BE2C (cell line): Measurements from ENCODE around the gene MYMX.

Experiments
- DNase-seq: peaks from one replicate; pipeline ENCODE4 v3.0.0-alpha.2; 2020
- H3K27me3 ChIP-seq: fragments of 250-450 bp; sonication (Bioruptor Pico); 2 replicates; pipeline ENCODE4 v1.5.1; 2020; ENCODE audit warnings: mild to moderate bottlenecking
- H3K36me3 ChIP-seq: fragments of 250-450 bp; sonication (Bioruptor Pico); 2 replicates; pipeline ENCODE4 v1.5.1; 2020; ENCODE audit warnings: mild to moderate bottlenecking
- H3K4me1 ChIP-seq: fragments of 250-450 bp; sonication (Bioruptor Pico); 2 replicates; pipeline ENCODE4 v1.5.1; 2020
- H3K4me3 ChIP-seq: 2 replicates; pipeline ENCODE4 v1.5.1; 2011; ENCODE audit warnings: low read depth, low read length
- H3K9me3 ChIP-seq: fragments of 250-450 bp; sonication (Bioruptor Pico); 2 replicates; pipeline ENCODE4 v1.5.1; 2020
- CTCF ChIP-seq: IDR thresholded peaks from 2 replicates; pipeline ENCODE4 v1.5.1; 2012; ENCODE audit warnings: mild to moderate bottlenecking, low read depth, low read length

The MYMX gene

GRCh38 chr6:44262467-44263353, 46.0 kb downstream of the MYMX start:
- peaks cover 6% of the 10 kb centered on the region for H3K36me3 ChIP-seq
- no peaks in the 10 kb centered on the region for H3K9me3 ChIP-seq
- no peaks in the 10 kb centered on the region for H3K4me1 ChIP-seq
- no peak for TF ChIP-seq CTCF
- H3K27me3 ChIP-seq: no peaks in the 10 kb centered on the region
- DNase-seq: no peak
- H3K4me3 ChIP-seq: peak overlapping the region; percentile 7; the same call in 1 of the 2 replicates

GRCh38 chr6:44263354-44264100, 46.8 kb downstream of the MYMX start:
- H3K4me1 ChIP-seq: no peaks in the 10 kb centered on the region

DNA sequence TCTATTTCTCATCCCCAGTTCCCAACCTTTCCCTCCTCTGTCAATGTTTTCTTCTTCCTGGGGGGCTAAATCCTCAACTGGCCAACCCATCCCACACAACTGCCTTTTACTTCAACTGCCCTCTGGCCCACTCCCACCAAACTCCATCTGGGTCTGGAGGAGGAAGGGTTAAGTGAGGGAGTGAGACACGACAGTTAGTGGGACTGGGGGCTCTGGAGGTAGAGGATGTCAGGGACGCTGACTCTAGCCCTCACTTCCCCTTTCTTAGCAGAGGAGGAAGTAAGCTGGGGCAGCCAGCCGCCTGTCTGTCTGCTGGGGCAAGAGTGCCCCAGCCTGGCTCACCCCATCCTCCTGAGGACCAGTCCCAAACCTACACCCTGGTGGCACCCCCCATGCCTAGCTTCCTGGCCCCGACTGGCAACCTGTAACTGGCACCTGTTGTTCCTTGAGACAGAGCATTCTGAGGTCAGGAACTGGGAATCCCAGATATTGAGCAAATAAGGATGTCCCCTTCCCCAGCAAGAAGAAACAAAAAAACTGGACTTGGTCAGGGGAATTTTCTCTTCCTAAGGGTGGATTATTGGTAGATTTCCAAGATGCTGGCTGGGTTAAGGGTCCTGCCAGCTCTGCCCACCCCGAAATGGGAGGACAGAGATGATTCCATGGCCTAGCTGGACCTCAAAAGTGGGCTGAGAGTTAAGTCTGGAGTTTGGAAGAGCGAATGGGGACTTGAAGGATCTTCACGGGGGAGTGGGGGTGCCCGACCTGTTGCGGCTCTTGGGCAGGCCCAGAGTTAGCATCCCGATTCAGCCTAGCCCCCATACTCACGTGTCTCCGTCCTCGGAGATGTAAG, 47.7 kb downstream of the MYMX start:
- H3K36me3 ChIP-seq: no peaks in the 10 kb centered on the region; the same call in none of the 2 replicates
- TF ChIP-seq CTCF: no peak
- no peak for DNase-seq
- no peaks in the 10 kb centered on the region for H3K4me1 ChIP-seq
- no peaks in the 10 kb centered on the region for H3K9me3 ChIP-seq
- peak overlapping the region; percentile 86 for H3K4me3 ChIP-seq
- H3K27me3 ChIP-seq: no peaks in the 10 kb centered on the region

More at GRCh38 chr6:44263354-44264100, 46.8 kb downstream of the MYMX start:
- Histone ChIP-seq H3K4me3 (peak overlapping the region; percentile 86), H3K9me3 (no peaks in the 10 kb centered on the region), H3K36me3 (peaks cover 3% of the 10 kb centered on the region), H3K27me3 (no peaks in the 10 kb centered on the region)
- TF ChIP-seq CTCF: no peak
- DNase-seq: no peak

DNA sequence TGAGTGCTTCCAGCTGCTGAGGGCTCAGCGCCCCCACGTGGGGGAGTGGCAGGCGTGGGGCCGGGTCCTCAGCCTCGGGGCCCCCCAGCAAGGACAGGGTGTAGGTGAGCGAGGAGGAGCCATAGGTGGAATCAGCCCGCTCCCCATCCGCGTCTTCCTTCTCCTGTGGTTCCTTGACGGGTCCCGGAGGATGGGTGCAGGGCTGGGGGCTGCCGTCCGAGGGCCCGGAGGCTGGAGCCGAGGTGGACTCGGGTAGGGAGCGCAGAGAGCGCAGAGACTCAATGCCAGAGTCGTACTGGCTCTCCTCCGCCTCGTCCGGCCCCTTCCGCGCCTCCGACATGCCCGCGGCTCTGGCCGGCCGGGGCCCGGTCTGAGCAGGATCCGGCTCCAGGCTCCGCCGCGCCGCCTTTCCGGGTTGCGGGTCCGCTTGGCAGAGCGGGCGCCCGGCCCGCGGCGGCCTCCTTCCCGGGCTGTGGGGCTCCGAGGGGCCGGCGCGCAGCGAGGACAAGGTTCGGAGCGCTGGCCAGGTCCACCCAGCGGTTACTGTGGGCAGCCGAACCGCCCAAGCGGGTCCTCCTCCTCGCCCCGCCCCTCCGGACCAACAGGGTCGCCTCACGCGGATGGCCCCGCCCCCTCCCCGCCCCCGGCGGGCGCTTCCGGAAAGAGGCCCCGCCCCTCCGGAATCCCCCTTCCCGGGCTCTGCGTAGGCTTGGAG, 48.4 kb downstream of the MYMX start, which contains the start of gene NFKBIE:
Gene NFKBIE, minus strand, starts transcription at position 545 of the 715 bp plus-strand sequence. Its CDS starts 205 bp downstream, at position 340.
- Histone ChIP-seq H3K36me3 (no peaks in the 10 kb centered on the region; the same call in none of the 2 replicates), H3K27me3 (no peaks in the 10 kb centered on the region), H3K9me3 (no peaks in the 10 kb centered on the region), H3K4me1 (no peaks in the 10 kb centered on the region), H3K4me3 (peak within 1 kb of the TSS; percentile 86)
- peak; percentile 96 for DNase-seq
- peak; percentile 43 for TF ChIP-seq CTCF

- no peaks in the 10 kb centered on the region for H3K9me3 ChIP-seq
- H3K36me3 ChIP-seq: no peaks in the 10 kb centered on the region; the same call in 1 of the 2 replicates
- no peaks in the 10 kb centered on the region for H3K27me3 ChIP-seq
- peak overlapping the region; percentile 86 for H3K4me3 ChIP-seq
- no peak for DNase-seq
- no peak for TF ChIP-seq CTCF
- H3K4me1 ChIP-seq: no peaks in the 10 kb centered on the region
Observed at GRCh38 chr6:44265722-44266233, 49.1 kb downstream of the MYMX start.
